ENCODE measurements around the gene LRPPRC. TPM values are rescaled to one million over a fixed set of nuclear protein-coding genes. Genes with fewer than 3 reads are reported as not detected.

LRPPRC gene
- total RNA-seq (2022; extraction: Qiagen RNA extraction): 80.4 to 121 TPM (median 111 TPM) in 5 replicates

GRCh38 chr2:43995733-43996533, at the start of gene LRPPRC:
LRPPRC (minus strand) TSS chr2:43995989; CDS start chr2:43995947, 42 bp downstream.

DNA sequence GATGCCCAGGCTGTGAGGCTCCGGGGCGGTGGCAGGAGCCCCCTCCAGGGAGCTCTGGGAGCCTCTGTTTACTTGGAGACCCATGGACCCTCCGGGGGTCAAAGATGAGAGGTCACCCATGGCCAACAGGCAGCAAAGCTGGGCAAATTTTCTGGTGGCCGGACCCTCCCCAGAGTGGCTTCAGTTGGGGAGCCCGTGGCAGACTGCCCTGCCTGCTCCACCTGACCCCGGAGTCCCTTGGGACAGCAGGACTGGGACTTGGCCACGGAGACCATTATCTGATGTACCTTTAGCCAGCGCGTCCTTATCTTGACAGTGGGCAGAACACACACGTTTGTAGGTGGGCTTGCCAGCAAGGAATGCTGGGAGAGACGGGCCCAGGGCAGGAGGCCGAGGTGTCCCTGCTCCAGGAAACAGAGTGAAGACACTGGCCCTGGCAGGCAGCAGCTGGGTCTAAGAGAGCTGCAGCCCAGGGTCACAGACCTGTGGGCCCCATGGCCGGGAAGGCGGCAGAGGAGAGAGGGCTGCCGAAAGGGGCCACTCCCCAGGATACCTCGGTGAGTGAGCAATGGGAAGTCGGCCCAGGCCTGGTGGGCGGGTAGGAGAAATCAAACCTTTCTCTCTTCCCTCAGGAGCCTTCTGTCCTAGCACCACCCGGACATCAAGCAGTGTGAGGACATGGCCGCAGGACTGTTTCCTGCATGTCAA, 157.1 kb downstream of the LRPPRC start, which contains the start of the genes ABCG5 and ABCG8:
TSS of gene ABCG5 (minus strand) at position 280 of the 708 bp plus-strand sequence. CDS start at position 120, 160 bp downstream.
TSS of gene ABCG8 (plus strand) at position 412 of the 708 bp plus-strand sequence. CDS start at position 495, 83 bp downstream.

Other genes with a start within 250 kb of the LRPPRC start
- gene DYNC2LI1, start 221.9 kb downstream of the LRPPRC start, total RNA-seq (2022; extraction: Qiagen RNA extraction): 16.1 to 21.1 TPM (median 20.7 TPM) in 5 replicates
- 0.03 TPM in 1 of 5 replicates, not detected in the others for gene ABCG5, start 157.2 kb downstream of the LRPPRC start, total RNA-seq (2022; extraction: Qiagen RNA extraction)
- gene ABCG8, start 157.0 kb downstream of the LRPPRC start, total RNA-seq (2022; extraction: Qiagen RNA extraction): 0.04 TPM in 1 of 5 replicates, not detected in the others
- gene PPM1B, start 172.9 kb upstream of the LRPPRC start, total RNA-seq (2022; extraction: Qiagen RNA extraction): 31.3 to 44.6 TPM (median 40.8 TPM) in 5 replicates

Measured in A549 treated with dexamethasone at 1 μM for 4 hours (cell line).